A549 (cell line): Measurements from ENCODE around the gene CDCP1.

ENCODE experiments used
- CEBPB ChIP-seq, 2 experiments: fragments of >200 bp in 1 of 2; sonication (Bioruptor Twin) in 1 of 2; formaldehyde crosslinking in 1 of 2; IDR thresholded peaks; 2 replicates each; pipeline ENCODE4 v1.6.1; 2012 to 2016
- ELK1 ChIP-seq: fragments of 150-350 bp; IDR thresholded peaks from 2 replicates; pipeline ENCODE4 v1.6.1; 2014; ENCODE audit warnings: low read depth, mild to moderate bottlenecking, low read length
- EP300 ChIP-seq, 2 experiments: fragments of >200 bp; sonication (Bioruptor Twin); formaldehyde crosslinking; IDR thresholded peaks; 2 replicates in 1 of 2; 3 replicates in 1 of 2; pipeline ENCODE4 v1.6.1; 2016 to 2017
- GATA3 ChIP-seq: IDR thresholded peaks from 2 replicates; pipeline ENCODE4 v1.6.1; 2012; ENCODE audit warnings: borderline replicate concordance
- HMGXB4 ChIP-seq: fragments of 250-450 bp; sonication (Bioruptor Pico); IDR thresholded peaks from 2 replicates; pipeline ENCODE4 v1.5.0; 2021; ENCODE audit warnings: mild to moderate bottlenecking, moderate library complexity, borderline replicate concordance
- JUN ChIP-seq, 2 experiments: fragments of >200 bp; sonication (Bioruptor Twin); formaldehyde crosslinking; IDR thresholded peaks; 2 replicates in 1 of 2; 3 replicates in 1 of 2; pipeline ENCODE4 v1.6.1; 2016 to 2017
- MYC ChIP-seq: IDR thresholded peaks from 2 replicates; pipeline ENCODE4 v1.6.1; 2012; ENCODE audit warnings: mild to moderate bottlenecking, inconsistent platforms, low read length, improper control_type of control experiment, borderline replicate concordance
- REST ChIP-seq: fragments of 200-600 bp; sonication (generic); IDR thresholded peaks from 2 replicates; pipeline ENCODE4 v1.6.1; 2016; ENCODE audit warnings: antibody characterized with exemption, mild to moderate bottlenecking, moderate library complexity
- SREBF2 ChIP-seq: fragments of 450-650 bp; IDR thresholded peaks from 2 replicates; pipeline ENCODE4 v1.6.1; 2014; ENCODE audit warnings: mild to moderate bottlenecking, moderate library complexity
- TF ChIP-seq, protein P1 (sequence below): fragments of >200 bp; sonication (Bioruptor Twin); formaldehyde crosslinking; IDR thresholded peaks from 3 replicates; pipeline ENCODE4 v1.5.1; 2016
- TF ChIP-seq, protein P2 (sequence below): fragments of 450-650 bp; IDR thresholded peaks from 2 replicates; pipeline ENCODE4 v1.6.1; 2014; ENCODE audit warnings: antibody characterized with exemption

DNA sequence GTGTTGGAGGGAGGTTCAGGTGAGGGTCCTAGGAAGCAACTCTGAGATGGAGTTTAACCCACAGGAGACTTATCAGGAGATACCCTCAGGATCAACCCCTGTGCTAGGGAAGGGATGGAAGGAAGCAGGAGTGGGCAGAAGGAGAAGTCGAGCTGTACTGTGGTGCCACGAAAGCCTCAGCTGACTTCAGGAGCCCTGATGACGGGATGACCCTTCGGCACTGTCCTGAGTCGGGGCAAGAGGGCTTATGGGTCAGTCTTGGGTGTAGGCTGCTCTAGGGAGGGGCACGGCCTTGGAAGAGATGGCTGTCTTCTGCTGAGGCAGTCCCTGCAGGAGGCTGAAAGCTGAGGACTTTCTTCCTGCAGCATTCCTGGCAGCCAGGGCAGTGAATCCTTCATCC is 112.4 kb downstream of the CDCP1 start:
- no peak for TF ChIP-seq SREBF2
- TF ChIP-seq, protein P1, sequence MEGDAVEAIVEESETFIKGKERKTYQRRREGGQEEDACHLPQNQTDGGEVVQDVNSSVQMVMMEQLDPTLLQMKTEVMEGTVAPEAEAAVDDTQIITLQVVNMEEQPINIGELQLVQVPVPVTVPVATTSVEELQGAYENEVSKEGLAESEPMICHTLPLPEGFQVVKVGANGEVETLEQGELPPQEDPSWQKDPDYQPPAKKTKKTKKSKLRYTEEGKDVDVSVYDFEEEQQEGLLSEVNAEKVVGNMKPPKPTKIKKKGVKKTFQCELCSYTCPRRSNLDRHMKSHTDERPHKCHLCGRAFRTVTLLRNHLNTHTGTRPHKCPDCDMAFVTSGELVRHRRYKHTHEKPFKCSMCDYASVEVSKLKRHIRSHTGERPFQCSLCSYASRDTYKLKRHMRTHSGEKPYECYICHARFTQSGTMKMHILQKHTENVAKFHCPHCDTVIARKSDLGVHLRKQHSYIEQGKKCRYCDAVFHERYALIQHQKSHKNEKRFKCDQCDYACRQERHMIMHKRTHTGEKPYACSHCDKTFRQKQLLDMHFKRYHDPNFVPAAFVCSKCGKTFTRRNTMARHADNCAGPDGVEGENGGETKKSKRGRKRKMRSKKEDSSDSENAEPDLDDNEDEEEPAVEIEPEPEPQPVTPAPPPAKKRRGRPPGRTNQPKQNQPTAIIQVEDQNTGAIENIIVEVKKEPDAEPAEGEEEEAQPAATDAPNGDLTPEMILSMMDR = no peak
- TF ChIP-seq EP300 (IDR thresholded peaks at IDR 0.05) = no peak
- TF ChIP-seq CEBPB (IDR thresholded peaks at IDR 0.05) = no peak
- TF ChIP-seq REST = no peak
- no peak for TF ChIP-seq ELK1
- no peak for TF ChIP-seq GATA3
- no peak for TF ChIP-seq MYC
- TF ChIP-seq, protein P2, sequence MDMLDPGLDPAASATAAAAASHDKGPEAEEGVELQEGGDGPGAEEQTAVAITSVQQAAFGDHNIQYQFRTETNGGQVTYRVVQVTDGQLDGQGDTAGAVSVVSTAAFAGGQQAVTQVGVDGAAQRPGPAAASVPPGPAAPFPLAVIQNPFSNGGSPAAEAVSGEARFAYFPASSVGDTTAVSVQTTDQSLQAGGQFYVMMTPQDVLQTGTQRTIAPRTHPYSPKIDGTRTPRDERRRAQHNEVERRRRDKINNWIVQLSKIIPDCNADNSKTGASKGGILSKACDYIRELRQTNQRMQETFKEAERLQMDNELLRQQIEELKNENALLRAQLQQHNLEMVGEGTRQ = no peak
- no peak for TF ChIP-seq HMGXB4 (CRISPR knock-in tag)
- no peak for TF ChIP-seq JUN (IDR thresholded peaks at IDR 0.05)
